ENCODE results near the gene FAM200B. TPM values are rescaled to one million over a fixed set of nuclear protein-coding genes. Genes with fewer than 3 reads are reported as not detected.
A peak's percentile ranks its signal among the peaks of the same experiment; 100 is the strongest.

The FAM200B gene
- total RNA-seq, 6 experiments from 2014 or later: 26.0 to 36.2 (median 34.3) TPM

DNA sequence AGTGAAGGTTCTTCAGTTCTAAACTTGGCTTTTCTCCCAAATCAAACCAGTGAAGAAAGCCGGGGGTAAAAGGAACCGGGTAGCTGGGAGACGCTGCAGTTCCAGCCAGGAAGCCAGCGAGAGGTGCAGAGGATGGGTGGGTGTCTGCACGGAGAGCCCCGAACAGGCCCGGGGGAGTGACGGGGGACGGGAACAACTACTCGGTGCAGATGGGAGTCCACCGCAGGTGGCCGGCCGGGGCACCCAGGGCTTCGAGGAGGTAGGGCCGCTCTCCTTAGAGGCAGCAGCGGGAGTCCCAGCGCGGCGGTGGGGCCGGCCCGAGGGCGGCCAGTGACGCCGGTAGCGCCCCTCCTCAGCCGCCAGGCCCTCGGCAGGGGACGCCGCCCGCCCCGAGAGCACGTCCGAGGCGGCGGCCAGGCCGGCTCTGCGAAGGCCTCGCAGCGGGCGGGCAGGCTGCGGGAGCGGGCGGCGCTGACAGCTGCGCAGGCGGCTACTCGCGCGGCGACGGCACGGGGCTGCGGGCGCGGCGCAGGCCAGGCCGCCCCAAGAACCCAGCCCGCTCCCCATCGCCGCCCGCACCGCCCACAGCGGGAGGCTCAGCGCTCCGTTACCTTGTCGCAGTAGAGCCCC, 26.9 kb upstream of the FAM200B start:
- Mint-ChIP-seq H3K27ac (peak overlapping the region; percentile 99), H3K4me3 (peak overlapping the region; percentile 97), H3K27me3 (ENCODE audit: insufficient read depth) (peaks cover 2% of the 10 kb centered on the region; the same call in 1 of the 2 replicates), H3K9me3 (no peaks in the 10 kb centered on the region), H3K36me3 (ENCODE audit: low read depth) (peaks cover 5% of the 10 kb centered on the region; the same call in 1 of the 2 replicates), H3K4me1 (ENCODE audit: low read depth) (peaks cover 69% of the 10 kb centered on the region)
- TF ChIP-seq, protein P1, sequence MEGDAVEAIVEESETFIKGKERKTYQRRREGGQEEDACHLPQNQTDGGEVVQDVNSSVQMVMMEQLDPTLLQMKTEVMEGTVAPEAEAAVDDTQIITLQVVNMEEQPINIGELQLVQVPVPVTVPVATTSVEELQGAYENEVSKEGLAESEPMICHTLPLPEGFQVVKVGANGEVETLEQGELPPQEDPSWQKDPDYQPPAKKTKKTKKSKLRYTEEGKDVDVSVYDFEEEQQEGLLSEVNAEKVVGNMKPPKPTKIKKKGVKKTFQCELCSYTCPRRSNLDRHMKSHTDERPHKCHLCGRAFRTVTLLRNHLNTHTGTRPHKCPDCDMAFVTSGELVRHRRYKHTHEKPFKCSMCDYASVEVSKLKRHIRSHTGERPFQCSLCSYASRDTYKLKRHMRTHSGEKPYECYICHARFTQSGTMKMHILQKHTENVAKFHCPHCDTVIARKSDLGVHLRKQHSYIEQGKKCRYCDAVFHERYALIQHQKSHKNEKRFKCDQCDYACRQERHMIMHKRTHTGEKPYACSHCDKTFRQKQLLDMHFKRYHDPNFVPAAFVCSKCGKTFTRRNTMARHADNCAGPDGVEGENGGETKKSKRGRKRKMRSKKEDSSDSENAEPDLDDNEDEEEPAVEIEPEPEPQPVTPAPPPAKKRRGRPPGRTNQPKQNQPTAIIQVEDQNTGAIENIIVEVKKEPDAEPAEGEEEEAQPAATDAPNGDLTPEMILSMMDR (IDR thresholded peaks at IDR 0.05): no peak
- DNase-seq: peak; percentile 9

DNA sequence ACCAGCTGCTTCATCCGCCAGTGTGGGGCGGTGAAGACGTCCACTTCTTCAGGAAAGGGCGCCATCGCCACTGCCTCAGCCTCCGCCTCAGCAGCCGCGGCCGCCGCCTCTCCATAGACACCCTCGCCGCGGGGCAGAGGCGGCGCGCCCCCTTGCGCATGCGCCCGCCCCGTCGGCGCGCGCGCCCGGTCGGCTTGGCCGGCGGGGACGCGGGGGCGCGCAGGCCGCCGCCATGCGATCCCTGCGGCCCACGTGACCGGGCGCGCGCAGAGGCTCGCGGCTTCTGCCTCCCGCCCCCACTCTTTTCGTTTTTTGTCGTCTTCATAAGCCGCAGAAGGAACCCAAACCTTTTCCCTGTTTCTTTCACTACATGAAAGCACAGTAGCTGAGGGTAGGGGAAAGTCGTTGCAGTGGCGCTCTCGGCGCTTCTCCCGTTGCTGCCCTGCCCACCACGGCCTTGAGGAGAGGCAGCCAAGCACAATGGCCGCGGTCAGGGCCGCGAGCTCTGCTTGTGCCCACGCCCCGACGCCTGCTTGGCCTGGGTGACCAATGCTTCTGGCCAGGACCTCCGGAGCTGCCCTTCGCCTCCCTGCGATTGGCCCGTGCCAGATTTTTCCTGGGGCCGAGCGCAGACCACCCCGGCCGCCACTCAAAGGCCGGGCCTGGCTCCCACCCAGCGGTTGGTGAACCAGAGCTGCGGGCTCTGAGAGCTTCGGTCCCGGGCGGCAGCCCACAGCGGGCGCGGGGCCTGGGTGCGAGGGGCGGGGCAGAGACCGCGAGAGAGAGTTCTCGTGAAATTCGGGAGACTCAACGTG, 26.2 kb upstream of the FAM200B start, which contains the start of gene FBXL5:
TSS of gene FBXL5 (minus strand) at position 135 of the 815 bp plus-strand sequence. CDS start at position 65, 70 bp downstream.
- H3K4me3 Mint-ChIP-seq: peak within 1 kb of the TSS; percentile 97
- H3K36me3 Mint-ChIP-seq (ENCODE audit: low read depth): peaks cover 5% of the 10 kb centered on the region; the same call in 1 of the 2 replicates

DNA sequence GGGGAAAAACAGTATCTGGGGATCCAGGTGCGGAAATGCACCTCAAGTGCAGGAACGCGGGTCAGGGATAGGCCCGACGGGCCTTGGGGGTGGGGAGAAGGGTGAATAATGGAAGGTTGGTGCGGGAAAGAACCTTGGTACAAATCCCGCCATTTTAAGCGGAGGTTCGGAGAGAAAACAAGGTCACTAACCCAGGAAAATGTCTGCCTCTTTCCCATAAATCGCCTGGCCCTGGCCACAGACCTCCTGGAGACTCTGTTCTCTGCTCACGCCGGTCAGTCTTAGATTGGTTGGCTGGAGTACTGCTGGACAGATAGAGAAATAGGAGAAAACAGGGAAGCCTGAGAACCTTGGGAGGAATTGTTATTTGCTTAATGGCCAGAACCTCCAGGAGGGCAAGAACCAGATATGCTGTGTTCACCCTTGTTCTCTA, 25.6 kb upstream of the FAM200B start:
- H3K4me1 Mint-ChIP-seq (ENCODE audit: low read depth): peaks cover 57% of the 10 kb centered on the region
- no peaks in the 10 kb centered on the region for H3K9me3 Mint-ChIP-seq
- peaks cover 5% of the 10 kb centered on the region; the same call in 1 of the 2 replicates for H3K36me3 Mint-ChIP-seq (ENCODE audit: low read depth)
- H3K27me3 Mint-ChIP-seq (ENCODE audit: insufficient read depth): peaks cover 2% of the 10 kb centered on the region; the same call in 1 of the 2 replicates
- no peak for DNase-seq
- H3K4me3 Mint-ChIP-seq: peak overlapping the region; percentile 89
- H3K27ac Mint-ChIP-seq: peak overlapping the region; percentile 99
- TF ChIP-seq, protein P1 (IDR thresholded peaks at IDR 0.05): no peak

More for the DNA sequence above, 26.2 kb upstream of the FAM200B start, which contains the start of gene FBXL5:
- peaks cover 62% of the 10 kb centered on the region for H3K4me1 Mint-ChIP-seq (ENCODE audit: low read depth)
- H3K27me3 Mint-ChIP-seq (ENCODE audit: insufficient read depth): peaks cover 2% of the 10 kb centered on the region; the same call in 1 of the 2 replicates
- TF ChIP-seq, protein P1 (IDR thresholded peaks at IDR 0.05): no peak
- peak; percentile 56 for DNase-seq
- H3K9me3 Mint-ChIP-seq: no peaks in the 10 kb centered on the region
- H3K27ac Mint-ChIP-seq: peak within 1 kb of the TSS; percentile 99

DNA sequence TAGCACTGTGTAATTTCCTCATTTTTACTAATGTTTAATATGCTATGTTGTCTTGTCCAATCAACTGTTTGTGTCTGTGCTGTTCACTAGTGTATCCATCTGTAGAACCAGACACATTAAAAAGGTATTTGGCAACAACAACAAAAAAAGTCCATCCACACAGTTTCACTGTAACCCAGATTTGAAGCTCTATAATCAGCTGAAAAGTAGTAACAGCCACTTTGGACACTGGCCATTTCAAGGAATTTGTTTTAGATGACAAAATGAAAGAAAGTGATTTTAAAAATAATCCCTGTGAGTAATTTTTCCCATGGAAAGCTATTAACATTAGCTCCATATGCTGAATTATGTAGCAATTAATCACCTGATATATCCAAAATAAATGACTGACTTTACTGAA, 24.3 kb upstream of the FAM200B start:
- peaks cover 5% of the 10 kb centered on the region; the same call in 1 of the 2 replicates for H3K36me3 Mint-ChIP-seq (ENCODE audit: low read depth)
- TF ChIP-seq, protein P1 (IDR thresholded peaks at IDR 0.05): no peak
- H3K27me3 Mint-ChIP-seq (ENCODE audit: insufficient read depth): peaks cover 2% of the 10 kb centered on the region; the same call in 1 of the 2 replicates
- H3K4me1 Mint-ChIP-seq (ENCODE audit: low read depth): peaks cover 44% of the 10 kb centered on the region
- DNase-seq: no peak
- no peaks in the 10 kb centered on the region for H3K9me3 Mint-ChIP-seq
- peak overlapping the region; percentile 41 for H3K27ac Mint-ChIP-seq
- H3K4me3 Mint-ChIP-seq: no peak overlapping the region

DNA sequence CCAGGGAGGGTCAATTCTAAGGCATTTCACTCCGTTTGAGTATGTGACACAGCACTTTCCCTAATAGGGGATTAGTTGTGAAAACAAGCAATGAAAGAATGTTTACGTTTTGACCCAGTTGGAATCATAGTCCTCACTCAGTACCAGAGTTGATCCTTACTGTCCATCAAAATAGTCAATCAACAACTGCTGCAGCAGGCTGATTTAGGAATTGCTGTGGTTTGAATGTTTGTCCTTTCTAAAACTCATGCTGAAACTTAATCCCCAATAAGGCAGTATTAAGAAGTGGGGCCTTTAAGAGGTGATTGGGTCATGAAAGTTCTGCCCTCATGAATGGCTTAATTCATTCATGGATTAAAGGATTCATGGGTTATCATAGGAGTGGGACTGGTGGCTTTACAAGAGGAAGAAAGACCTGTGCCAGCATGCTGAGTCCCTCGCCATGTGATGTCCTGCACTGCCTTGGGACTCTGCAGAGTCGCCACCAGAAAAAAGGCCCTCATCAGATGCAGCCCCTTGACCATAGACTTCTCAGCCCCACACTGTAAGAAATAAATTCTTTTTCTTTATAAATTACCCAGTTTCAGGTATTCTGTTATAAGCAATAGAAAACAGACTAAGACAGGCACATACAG, 23.4 kb upstream of the FAM200B start:
- Mint-ChIP-seq H3K4me1 (ENCODE audit: low read depth) (peaks cover 35% of the 10 kb centered on the region), H3K36me3 (ENCODE audit: low read depth) (peaks cover 1% of the 10 kb centered on the region; the same call in 1 of the 2 replicates), H3K9me3 (no peaks in the 10 kb centered on the region), H3K4me3 (no peak overlapping the region), H3K27ac (no peak overlapping the region), H3K27me3 (ENCODE audit: insufficient read depth) (peaks cover 2% of the 10 kb centered on the region; the same call in 1 of the 2 replicates)
- no peak for DNase-seq
- TF ChIP-seq, protein P1 (IDR thresholded peaks at IDR 0.05): no peak
